Right atrium auricular region (tissue), 2 donors: ENCODE data around the gene MED15. TPM values are rescaled to one million over a fixed set of nuclear protein-coding genes. Genes with fewer than 3 reads are reported as not detected.

Experiments
- DNase-seq: peaks from one replicate; pipeline ENCODE4 v3.0.0-alpha.2; 2019; ENCODE audit warnings: low spot score
- H3K27ac ChIP-seq, 2 donors: fragments of 200-600 bp; sonication (generic); 1 replicate in 1 of 2; 2 replicates in 1 of 2; pipeline ENCODE4 v1.5.1; 2016 to 2019
- H3K27me3 ChIP-seq, 2 donors: fragments of 200-600 bp; sonication (generic); one replicate each; pipeline versions ENCODE4 v1.5.1 to v1.6.0; 2017 to 2019
- H3K36me3 ChIP-seq: fragments of 200-600 bp; sonication (generic); one replicate; pipeline ENCODE4 v1.5.1; 2016
- H3K4me1 ChIP-seq, 2 donors: fragments of 200-600 bp; sonication (generic); one replicate each; pipeline versions ENCODE4 v1.5.1 to v1.6.0; 2017 to 2019
- H3K4me3 ChIP-seq, 2 donors: fragments of 200-600 bp; sonication (generic); 1 replicate in 1 of 2; 2 replicates in 1 of 2; pipeline ENCODE4 v1.5.1; 2017 to 2019; ENCODE audit warnings: mild to moderate bottlenecking in 1 of 2, moderate library complexity in 1 of 2
- H3K9me3 ChIP-seq, 2 donors: fragments of 200-600 bp; sonication (generic); one replicate each; pipeline ENCODE4 v1.5.1; 2019
- total RNA-seq, 2 donors: library from RNA; depleted of rRNA; stranded (reverse); fragments of >200 nt; gene quantifications; one replicate each; pipeline ENCODE4 v1.1.0, GENCODE V29; 2016
- TF ChIP-seq, protein P1 (sequence below), 2 donors: fragments of 200-600 bp; sonication (generic); IDR thresholded peaks; one replicate each; pipeline ENCODE4 v1.5.1; 2019; ENCODE audit warnings: antibody characterized with exemption in 2 of 2

Gene MED15
- total RNA-seq, 2 donors from 2014 or later = 18.8 to 40.6 TPM

DNA sequence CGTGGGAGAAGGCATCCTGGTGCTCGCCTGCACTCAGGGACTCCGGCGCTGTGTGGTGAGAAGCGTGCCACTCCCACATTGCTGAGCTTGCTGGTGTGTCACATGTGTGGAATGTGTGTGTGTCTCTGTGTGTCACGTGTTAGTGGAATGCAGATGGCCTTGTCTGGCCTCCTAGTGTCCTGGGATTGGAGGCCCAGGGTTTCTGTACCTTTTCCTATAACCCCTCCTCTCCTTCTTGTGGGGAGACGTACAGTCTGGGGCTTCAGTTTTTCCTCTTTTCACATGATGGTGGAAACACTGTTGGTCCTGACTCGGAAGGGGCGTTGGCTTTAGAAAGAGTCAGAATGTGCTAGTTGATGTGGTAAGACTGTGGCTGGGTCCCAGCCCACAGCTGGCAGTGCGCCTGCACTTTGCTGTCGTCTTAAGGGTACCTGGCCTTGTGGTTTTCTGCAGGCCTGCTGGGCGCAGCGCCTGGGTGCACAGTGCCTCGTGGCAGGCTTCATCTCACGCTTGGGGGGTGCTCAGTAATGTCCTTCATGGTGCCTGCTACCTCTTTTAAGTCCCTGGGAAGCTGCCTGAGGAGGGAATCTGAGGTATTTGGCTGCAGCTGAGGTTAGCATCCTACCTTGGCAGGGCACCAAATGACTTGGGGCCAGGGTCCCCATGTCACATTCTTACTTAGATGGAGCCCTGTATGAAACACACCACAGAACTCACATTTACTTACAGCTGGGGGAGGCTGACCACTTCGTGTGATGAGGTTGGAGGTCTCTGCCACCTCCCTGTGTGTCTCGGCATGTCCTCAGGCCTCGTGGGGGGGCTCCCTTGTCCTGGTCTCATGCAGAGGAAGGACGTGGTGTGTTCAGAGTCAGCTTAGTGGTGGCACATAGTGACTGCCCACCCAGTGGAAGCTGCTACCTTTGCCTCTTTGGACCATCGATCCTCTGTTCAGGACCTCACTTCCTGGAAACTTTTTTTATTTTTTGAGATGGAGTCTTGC, 61.9 kb downstream of the MED15 start:
- H3K4me1 ChIP-seq = peaks cover 0 to 38% of the 10 kb centered on the region in 2 donors
- no peaks in the 10 kb centered on the region for H3K9me3 ChIP-seq
- H3K27ac ChIP-seq = peak overlapping the region; percentile 64 to 66
- no peaks in the 10 kb centered on the region for H3K27me3 ChIP-seq
- H3K36me3 ChIP-seq = peaks cover 89% of the 10 kb centered on the region
- peak; percentile 84 for DNase-seq
- no peak overlapping the region for H3K4me3 ChIP-seq
- TF ChIP-seq, protein P1, sequence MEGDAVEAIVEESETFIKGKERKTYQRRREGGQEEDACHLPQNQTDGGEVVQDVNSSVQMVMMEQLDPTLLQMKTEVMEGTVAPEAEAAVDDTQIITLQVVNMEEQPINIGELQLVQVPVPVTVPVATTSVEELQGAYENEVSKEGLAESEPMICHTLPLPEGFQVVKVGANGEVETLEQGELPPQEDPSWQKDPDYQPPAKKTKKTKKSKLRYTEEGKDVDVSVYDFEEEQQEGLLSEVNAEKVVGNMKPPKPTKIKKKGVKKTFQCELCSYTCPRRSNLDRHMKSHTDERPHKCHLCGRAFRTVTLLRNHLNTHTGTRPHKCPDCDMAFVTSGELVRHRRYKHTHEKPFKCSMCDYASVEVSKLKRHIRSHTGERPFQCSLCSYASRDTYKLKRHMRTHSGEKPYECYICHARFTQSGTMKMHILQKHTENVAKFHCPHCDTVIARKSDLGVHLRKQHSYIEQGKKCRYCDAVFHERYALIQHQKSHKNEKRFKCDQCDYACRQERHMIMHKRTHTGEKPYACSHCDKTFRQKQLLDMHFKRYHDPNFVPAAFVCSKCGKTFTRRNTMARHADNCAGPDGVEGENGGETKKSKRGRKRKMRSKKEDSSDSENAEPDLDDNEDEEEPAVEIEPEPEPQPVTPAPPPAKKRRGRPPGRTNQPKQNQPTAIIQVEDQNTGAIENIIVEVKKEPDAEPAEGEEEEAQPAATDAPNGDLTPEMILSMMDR (IDR thresholded peaks at IDR 0.05) = no peak

DNA sequence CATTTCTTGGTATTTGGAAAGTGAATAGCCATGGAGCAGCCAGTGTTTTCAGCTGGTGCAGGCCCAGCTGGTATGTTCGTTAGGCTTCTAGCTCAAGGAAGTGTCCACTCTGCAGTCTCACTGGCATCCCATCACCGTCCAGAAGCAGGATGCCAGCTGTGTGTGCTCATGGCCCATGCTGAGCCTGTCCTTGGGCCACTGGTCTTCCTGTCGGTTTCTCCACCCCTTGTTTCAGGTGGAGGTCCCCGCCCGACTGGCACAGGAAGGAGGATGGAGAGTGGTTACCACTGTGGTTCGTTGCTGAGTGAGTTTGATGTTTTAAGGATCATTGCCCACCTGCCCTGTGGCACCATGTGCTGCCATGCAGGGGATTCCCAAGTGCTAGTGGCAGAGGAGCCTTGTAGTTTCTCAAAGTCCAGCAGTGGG, 63.7 kb downstream of the MED15 start:
- Histone ChIP-seq H3K4me3 (no peak overlapping the region), H3K27me3 (no peaks in the 10 kb centered on the region), H3K27ac (no peak overlapping the region), H3K9me3 (no peaks in the 10 kb centered on the region), H3K36me3 (peaks cover 81% of the 10 kb centered on the region), H3K4me1 (peaks cover 0 to 38% of the 10 kb centered on the region in 2 donors)
- no peak for DNase-seq
- TF ChIP-seq, protein P1 (IDR thresholded peaks at IDR 0.05) = no peak

DNA sequence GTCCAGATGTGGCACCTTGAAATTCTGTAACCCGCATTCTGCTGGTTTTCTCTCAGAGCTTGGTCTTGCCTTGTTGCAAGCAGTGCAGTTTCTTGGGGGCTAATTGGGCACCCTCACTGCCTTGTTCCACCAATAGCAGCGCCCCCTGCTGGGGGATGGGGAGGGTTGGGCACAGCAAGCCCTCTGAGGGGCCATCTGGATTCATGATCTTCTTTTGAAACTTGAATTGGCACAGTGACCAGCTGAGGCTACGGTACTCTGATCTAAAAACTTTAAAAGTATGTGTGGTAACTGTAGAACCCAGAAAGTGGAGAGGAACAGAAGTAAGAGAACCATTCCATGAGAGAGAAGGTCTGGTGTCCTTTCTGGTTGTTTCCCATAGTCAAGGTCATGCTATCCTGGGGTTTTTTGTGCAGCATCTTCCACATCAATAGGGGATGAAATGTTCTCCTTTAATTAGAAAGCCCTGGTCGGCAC, 64.2 kb downstream of the MED15 start:
- peaks cover 81% of the 10 kb centered on the region for H3K36me3 ChIP-seq

DNA sequence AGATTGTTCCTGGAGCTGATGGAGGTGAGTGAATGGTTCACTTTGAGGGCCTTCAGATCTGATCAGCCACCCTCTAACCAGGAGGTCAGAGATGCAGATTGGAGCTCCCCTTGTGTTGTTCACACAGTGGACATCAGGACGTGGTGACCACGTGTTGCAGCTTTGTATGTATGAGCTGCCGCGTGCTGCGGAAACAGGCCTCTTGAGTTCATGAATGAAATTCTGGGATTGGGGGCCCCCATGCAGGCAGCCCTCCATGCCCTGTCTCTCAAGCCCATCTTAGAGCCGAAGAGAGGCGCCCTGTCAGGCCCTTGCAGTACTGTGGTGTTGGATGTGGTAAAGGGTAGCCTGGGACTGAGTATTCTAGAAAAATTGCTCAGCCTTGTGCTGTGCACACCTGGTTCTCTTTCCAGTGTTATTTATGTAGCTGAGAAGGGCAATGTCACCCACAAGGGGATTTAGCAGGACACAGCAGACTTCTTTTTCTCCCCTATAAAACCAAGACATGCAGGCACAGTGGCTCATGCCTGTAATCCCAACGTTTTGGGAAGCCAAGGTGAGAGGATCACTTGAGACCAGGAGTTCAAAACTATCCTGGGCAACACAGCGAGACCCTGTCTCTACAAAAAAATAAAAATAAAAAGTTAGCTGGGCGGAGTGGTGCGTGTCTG, 64.9 kb downstream of the MED15 start:
- H3K27me3 ChIP-seq = no peaks in the 10 kb centered on the region
- no peak overlapping the region for H3K27ac ChIP-seq
- TF ChIP-seq, protein P1 (IDR thresholded peaks at IDR 0.05) = no peak
- H3K9me3 ChIP-seq = no peaks in the 10 kb centered on the region
- peaks cover 76% of the 10 kb centered on the region for H3K36me3 ChIP-seq
- peaks cover 0 to 39% of the 10 kb centered on the region in 2 donors for H3K4me1 ChIP-seq
- no peak overlapping the region for H3K4me3 ChIP-seq
- DNase-seq = no peak

More for the DNA sequence above, 64.2 kb downstream of the MED15 start:
- H3K27me3 ChIP-seq = no peaks in the 10 kb centered on the region
- no peak for DNase-seq
- H3K27ac ChIP-seq = no peak overlapping the region
- TF ChIP-seq, protein P1 (IDR thresholded peaks at IDR 0.05) = peak; percentile 49 to 74
- no peak overlapping the region for H3K4me3 ChIP-seq
- H3K9me3 ChIP-seq = no peaks in the 10 kb centered on the region
- peaks cover 0 to 38% of the 10 kb centered on the region in 2 donors for H3K4me1 ChIP-seq

DNA sequence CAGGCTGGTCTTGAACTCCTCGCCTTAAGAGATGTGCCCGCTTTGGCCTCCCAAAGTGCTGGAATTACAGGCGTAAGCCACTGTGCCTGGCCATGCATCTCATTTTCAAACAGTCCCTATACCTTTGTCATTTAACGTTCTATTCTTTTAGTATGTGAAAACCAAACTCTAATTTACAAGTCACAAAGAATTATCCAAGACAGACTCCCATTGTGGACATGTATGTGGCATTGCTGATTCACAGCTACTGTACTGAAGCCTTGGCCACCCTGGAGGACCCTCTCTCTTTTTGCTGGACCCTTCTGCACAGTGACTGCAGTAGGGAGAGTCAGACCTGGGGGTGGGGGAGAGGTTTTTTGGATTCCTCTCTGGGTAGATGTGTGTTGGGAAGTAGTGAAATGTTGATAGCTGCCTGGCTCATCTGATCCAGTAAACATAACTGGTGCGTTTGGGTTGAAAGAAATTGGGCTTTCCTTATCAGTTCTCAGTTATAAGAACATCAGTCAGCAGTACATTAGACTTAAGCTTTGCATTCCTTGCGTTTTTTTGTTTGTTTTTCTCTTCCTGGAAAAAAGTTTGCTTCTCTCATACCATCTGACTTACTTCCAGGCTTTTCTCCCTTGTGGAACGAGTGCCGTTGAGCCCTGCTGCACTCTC, 65.9 kb downstream of the MED15 start:
- TF ChIP-seq, protein P1 (IDR thresholded peaks at IDR 0.05) = no peak
- Histone ChIP-seq H3K36me3 (peaks cover 70% of the 10 kb centered on the region), H3K4me1 (peaks cover 0 to 36% of the 10 kb centered on the region in 2 donors)

More for the DNA sequence above, 65.9 kb downstream of the MED15 start:
- H3K27me3 ChIP-seq = no peaks in the 10 kb centered on the region
- DNase-seq = no peak
- H3K27ac ChIP-seq = no peak overlapping the region
- H3K4me3 ChIP-seq = no peak overlapping the region
- no peaks in the 10 kb centered on the region for H3K9me3 ChIP-seq
